H1 (cell line): ENCODE data around the gene AADACL2. TPM values are rescaled to one million over a fixed set of nuclear protein-coding genes. Genes with fewer than 3 reads are reported as not detected.

Experiments
- CTCF ChIA-PET: fragments of 300-600 bp; sonication (Branson Sonifier 250); formaldehyde crosslinking; loops from one replicate; lab custom pipeline; 2021; ENCODE audit not compliant: partially characterized antibody; lab: Charles Lee
- POLR2A ChIA-PET: fragments of 300-600 bp; sonication (Branson Sonifier 250); formaldehyde crosslinking; loops from one replicate; lab custom pipeline; 2021; ENCODE audit warnings: inconsistent platforms; ENCODE audit not compliant: partially characterized antibody; lab: Charles Lee
- DNase-seq, 2 experiments: peaks; one replicate each; pipeline versions ENCODE4 v3.0.0 to v3.0.0-alpha.2; 2010 to 2022; ENCODE audit warnings: low spot score in 2 of 2, low read depth in 1 of 2, mixed read lengths in 1 of 2
- FAIRE-seq: peaks from 2 replicates; lab custom pipeline; 2011; peaks lifted over from hg19 to GRCh38; lab: Jason Lieb, UNC
- H2AFZ ChIP-seq: 2 replicates; pipeline ENCODE4 v1.8.1; 2012; ENCODE audit warnings: low read length, inconsistent platforms
- H2AK5ac ChIP-seq: 2 replicates; pipeline ENCODE4 v1.6.1; 2013; ENCODE audit warnings: low read depth, low read length
- H2BK120ac ChIP-seq: replicated peaks from 2 replicates; pipeline ENCODE3; 2013; ENCODE audit warnings: low read depth, low read length, inconsistent platforms
- H2BK12ac ChIP-seq: 2 replicates; pipeline ENCODE4 v1.6.1; 2013; ENCODE audit warnings: low read depth, low read length
- H2BK15ac ChIP-seq: 2 replicates; pipeline ENCODE4 v1.6.1; 2013; ENCODE audit warnings: low read length
- H2BK20ac ChIP-seq: 2 replicates; pipeline ENCODE4 v1.6.1; 2013; ENCODE audit warnings: low read length
- H2BK5ac ChIP-seq: 2 replicates; pipeline ENCODE4 v1.6.1; 2013; ENCODE audit warnings: low read depth, low read length
- H3K14ac ChIP-seq: 2 replicates; pipeline ENCODE4 v1.6.1; 2013; ENCODE audit warnings: inconsistent platforms; ENCODE audit not compliant: insufficient read length
- H3K18ac ChIP-seq: 2 replicates; pipeline ENCODE4 v1.6.1; 2013; ENCODE audit warnings: low read length; ENCODE audit errors: extremely low read depth
- H3K23ac ChIP-seq: 2 replicates; pipeline ENCODE4 v1.6.1; 2013; ENCODE audit warnings: inconsistent platforms; ENCODE audit not compliant: insufficient read length
- H3K23me2 ChIP-seq: 2 replicates; pipeline ENCODE4 v1.6.1; 2013; ENCODE audit warnings: low read depth, low read length
- H3K27ac ChIP-seq: 2 replicates; pipeline ENCODE4 v1.6.1; 2011; ENCODE audit warnings: low read depth, low read length, inconsistent platforms
- H3K27me3 ChIP-seq, 4 experiments: replicated peaks in 1 of 4; 1 replicate in 1 of 4; 2 replicates in 3 of 4; pipeline versions ENCODE4 v1.6.1 to v1.8.1; 2011 to 2013; ENCODE audit warnings: low read length in 3 of 4, mild to moderate bottlenecking in 3 of 4, inconsistent platforms in 2 of 4, mixed read lengths in 2 of 4, moderate library complexity in 1 of 4; ENCODE audit not compliant: control insufficient read depth in 3 of 4, insufficient read depth in 3 of 4; ENCODE audit errors: extremely low read depth in 1 of 4
- H3K36me3 ChIP-seq, 4 experiments: 2 replicates each; pipeline versions ENCODE4 v1.6.1 to v1.8.1; 2011 to 2013; ENCODE audit warnings: mild to moderate bottlenecking in 4 of 4, low read length in 3 of 4, moderate library complexity in 2 of 4, control low read depth in 1 of 4, inconsistent platforms in 1 of 4; ENCODE audit not compliant: insufficient read depth in 4 of 4, control insufficient read depth in 2 of 4
- H3K4ac ChIP-seq: replicated peaks from 2 replicates; pipeline ENCODE3; 2013; ENCODE audit warnings: low read length, low read depth, mixed read lengths, inconsistent platforms; ENCODE audit not compliant: insufficient read length
- H3K4me1 ChIP-seq, 4 experiments: replicated peaks in 1 of 4; 1 replicate in 1 of 4; 2 replicates in 3 of 4; pipeline versions ENCODE4 v1.6.1 to v1.8.1; 2011 to 2013; ENCODE audit warnings: low read length in 3 of 4, inconsistent platforms in 2 of 4, mixed read lengths in 1 of 4; ENCODE audit not compliant: insufficient read depth in 4 of 4, control insufficient read depth in 3 of 4
- H3K4me2 ChIP-seq, 2 experiments: 2 replicates each; pipeline versions ENCODE4 v1.6.1 to v1.8.1; 2011 to 2013; ENCODE audit warnings: low read depth in 2 of 2, low read length in 2 of 2, control low read depth in 1 of 2, inconsistent platforms in 1 of 2, mild to moderate bottlenecking in 1 of 2; ENCODE audit not compliant: insufficient read depth in 1 of 2
- H3K4me3 ChIP-seq, 4 experiments: fragments of 200-600, 300-600 bp in 1 of 4; sonication (generic), shearing (Covaris generic), sonication (Bioruptor Twin) in 1 of 4; 2 replicates each; pipeline versions ENCODE4 v1.5.1 to v1.8.1; 2011 to 2016; ENCODE audit warnings: low read length in 4 of 4, low read depth in 3 of 4, control low read depth in 2 of 4, inconsistent platforms in 2 of 4, mild to moderate bottlenecking in 2 of 4, mixed read lengths in 1 of 4, moderate library complexity in 1 of 4; ENCODE audit not compliant: insufficient read depth in 2 of 4; ENCODE audit errors: extremely low read depth in 1 of 4
- H3K56ac ChIP-seq: replicated peaks from 2 replicates; pipeline ENCODE3; 2013; ENCODE audit warnings: low read depth, mild to moderate bottlenecking, mixed read lengths, low read length, inconsistent platforms; ENCODE audit not compliant: insufficient read length
- H3K79me1 ChIP-seq: 2 replicates; pipeline ENCODE4 v1.6.1; 2013; ENCODE audit warnings: low read depth, low read length, control low read depth
- H3K79me2 ChIP-seq, 2 experiments: 2 replicates each; pipeline versions ENCODE4 v1.6.1 to v1.8.1; 2012 to 2013; ENCODE audit warnings: low read length in 2 of 2, mild to moderate bottlenecking in 2 of 2, inconsistent platforms in 1 of 2; ENCODE audit not compliant: insufficient read depth in 2 of 2, control insufficient read depth in 1 of 2
- H3K9ac ChIP-seq, 4 experiments: replicated peaks in 1 of 4; 1 replicate in 1 of 4; 2 replicates in 3 of 4; pipeline versions ENCODE4 v1.6.1 to v1.8.1; 2011 to 2013; ENCODE audit warnings: low read depth in 3 of 4, low read length in 3 of 4, control low read depth in 2 of 4, mild to moderate bottlenecking in 2 of 4, moderate library complexity in 2 of 4, inconsistent platforms in 1 of 4; ENCODE audit errors: extremely low read depth in 1 of 4
- H3K9me3 ChIP-seq, 2 experiments: 2 replicates each; pipeline versions ENCODE4 v1.6.1 to v1.8.1; 2012 to 2013; ENCODE audit warnings: mild to moderate bottlenecking in 2 of 2, moderate library complexity in 2 of 2, control low read depth in 1 of 2, inconsistent platforms in 1 of 2, low read depth in 1 of 2, low read length in 1 of 2, mixed read lengths in 1 of 2; ENCODE audit not compliant: insufficient read depth in 2 of 2
- H4K20me1 ChIP-seq, 2 experiments: replicated peaks in 1 of 2; 2 replicates each; pipeline versions ENCODE3 to v1.8.1; 2011 to 2013; ENCODE audit warnings: inconsistent platforms in 2 of 2, low read length in 2 of 2, mild to moderate bottlenecking in 1 of 2; ENCODE audit not compliant: insufficient read depth in 2 of 2, control insufficient read depth in 1 of 2
- H4K5ac ChIP-seq: 2 replicates; pipeline ENCODE4 v1.6.1; 2013; ENCODE audit warnings: low read length, low read depth, mixed read lengths, inconsistent platforms; ENCODE audit not compliant: insufficient read length
- H4K8ac ChIP-seq: 2 replicates; pipeline ENCODE4 v1.8.0; 2013; ENCODE audit warnings: mild to moderate bottlenecking, moderate library complexity, low read length, inconsistent platforms; ENCODE audit not compliant: insufficient read depth; ENCODE audit errors: extremely low read depth
- H4K91ac ChIP-seq: replicated peaks from 2 replicates; pipeline ENCODE3; 2013; ENCODE audit warnings: low read length, mixed read lengths, inconsistent platforms; ENCODE audit not compliant: insufficient read length
- CEBPB ChIP-seq: IDR thresholded peaks from 2 replicates; pipeline ENCODE4 v1.6.1; 2012; ENCODE audit warnings: low read depth, low read length
- GABPA ChIP-seq: IDR thresholded peaks from 2 replicates; pipeline ENCODE4 v1.6.1; 2011; ENCODE audit warnings: mild to moderate bottlenecking, low read length, moderate library complexity, borderline replicate concordance; ENCODE audit not compliant: insufficient read depth
- JUN ChIP-seq: IDR thresholded peaks from 2 replicates; pipeline ENCODE4 v1.6.1; 2011; ENCODE audit warnings: low read depth, mild to moderate bottlenecking, improper control_type of control experiment, low read length
- PHF8 ChIP-seq: fragments of 200-600 bp; sonication (generic); conservative IDR thresholded peaks from 2 replicates; pipeline ENCODE4 v1.7.1; 2012; ENCODE audit warnings: low read depth, mild to moderate bottlenecking, inconsistent platforms, low read length, moderate library complexity
- RNF2 ChIP-seq: fragments of 200-900, 300-1000 bp; sonication (generic); IDR thresholded peaks from 2 replicates; pipeline ENCODE4 v1.7.1; 2016; ENCODE audit warnings: borderline replicate concordance, low read depth, mild to moderate bottlenecking, antibody characterized with exemption, low read length; ENCODE audit not compliant: poor library complexity, severe bottlenecking; ENCODE audit errors: missing control alignments
- RXRA ChIP-seq: IDR thresholded peaks from 2 replicates; pipeline ENCODE4 v1.6.1; 2011; ENCODE audit warnings: low read depth, mild to moderate bottlenecking, low read length, moderate library complexity; ENCODE audit not compliant: insufficient read depth
- SIN3A ChIP-seq, 2 experiments: IDR thresholded peaks in 1 of 2; conservative IDR thresholded peaks in 1 of 2; 2 replicates each; pipeline ENCODE4 v1.6.1; 2011 to 2012; ENCODE audit warnings: low read length in 2 of 2, improper control_type of control experiment in 1 of 2, low read depth in 1 of 2, mild to moderate bottlenecking in 1 of 2
- SP2 ChIP-seq: IDR thresholded peaks from 2 replicates; pipeline ENCODE4 v1.6.1; 2012; ENCODE audit warnings: mild to moderate bottlenecking, low read length, inconsistent platforms
- SUZ12 ChIP-seq: fragments of 200-600 bp; sonication (generic); IDR thresholded peaks from 2 replicates; pipeline ENCODE4 v1.6.1; 2012; ENCODE audit warnings: mild to moderate bottlenecking, inconsistent platforms, low read length, moderate library complexity, mixed read lengths
- TAF1 ChIP-seq: IDR thresholded peaks from 2 replicates; pipeline ENCODE4 v1.6.1; 2011; ENCODE audit warnings: mild to moderate bottlenecking, low read depth, low read length
- TBP ChIP-seq: IDR thresholded peaks from 2 replicates; pipeline ENCODE4 v1.6.1; 2011; ENCODE audit warnings: low read depth, low read length, improper control_type of control experiment
- WGBS, 2 experiments: shearing (Covaris generic) in 1 of 2; methylation state at CpG; one replicate each; pipeline versions ENCODE4 v1.1.6 to v1.1.7; 2013 to 2015; ENCODE audit warnings: low lambda C conversion rate in 2 of 2, mixed read lengths in 2 of 2, inconsistent platforms in 1 of 2, low coverage in 1 of 2, missing lambda C conversion rate in 1 of 2; ENCODE audit not compliant: insufficient replicate concordance in 2 of 2, insufficient coverage in 1 of 2, insufficient read length in 1 of 2; ENCODE audit errors: extremely low coverage in 1 of 2, missing lambda C conversion rate in 1 of 2; 5-methylcytosine and 5-hydroxymethylcytosine counted together
- polyA plus RNA-seq, 7 experiments: library from polyadenylated mRNA; depleted of rRNA in 3 of 7; stranded (reverse) in 5 of 7; unstranded in 2 of 7; fragments of >200 nt in 5 of 7; fragments of 200-250 nt in 2 of 7; gene quantifications; 1 replicate in 5 of 7; 2 replicates in 1 of 7; 4 replicates in 1 of 7; pipeline versions ENCODE4 v1.2.1 to v1.2.3, GENCODE V29; 2011 to 2013; ENCODE audit warnings: missing spikeins in 2 of 7, mixed read lengths in 2 of 7
- total RNA-seq: library from RNA; stranded (reverse); fragmentation: NEBNext Ultra II Directional; extraction: Animal tissue kit (Norgen Biotek cat#: 25700); gene quantifications from 2 replicates; pipeline ENCODE4 v1.2.1, GENCODE V29; 2021
- TF ChIP-seq, protein P1 (sequence below): IDR thresholded peaks from 2 replicates; pipeline ENCODE4 v1.6.1; 2011; ENCODE audit warnings: low read depth, mild to moderate bottlenecking, low read length; ENCODE audit not compliant: insufficient read depth
- TF ChIP-seq, protein P2 (sequence below): IDR thresholded peaks from 2 replicates; pipeline ENCODE4 v1.6.1; 2012; ENCODE audit warnings: inconsistent platforms

Gene AADACL2
- total and polyA plus RNA-seq, 2 of the 8 experiments (the other 6 are each of a cell fraction or from before 2014, with no cell fraction given): not detected

DNA sequence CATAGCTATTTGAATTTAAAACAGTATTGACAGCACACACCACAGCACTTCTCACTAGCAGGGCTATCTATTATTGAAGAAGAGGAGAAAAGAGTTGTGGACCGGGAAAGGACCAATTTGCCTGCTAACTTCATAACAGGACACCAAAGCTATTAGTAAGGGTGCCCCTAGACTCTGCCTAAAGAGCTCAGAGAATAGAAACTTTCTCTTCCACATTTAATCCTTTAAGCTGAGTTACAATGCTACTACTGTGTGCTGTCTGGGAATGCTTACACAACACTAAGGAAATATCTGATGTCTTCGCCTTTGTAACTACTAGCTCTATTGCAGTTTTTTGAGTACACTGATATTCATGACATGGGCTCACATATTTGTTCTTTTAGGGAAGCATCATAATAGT, 66.7 kb downstream of the AADACL2 start:
- Histone ChIP-seq H3K27me3 (no peaks in the 10 kb centered on the region), H3K56ac (no peak overlapping the region), H3K18ac (no peak overlapping the region), H3K23ac (no peak overlapping the region), H3K9ac (no peak overlapping the region), H3K9me3 (no peaks in the 10 kb centered on the region), H4K5ac (no peak overlapping the region), H3K4ac (no peak overlapping the region), H3K14ac (no peak overlapping the region), H3K4me1 (no peaks in the 10 kb centered on the region), H2BK5ac (no peak overlapping the region), H3K23me2 (no peaks in the 10 kb centered on the region), H4K20me1 (no peaks in the 10 kb centered on the region), H2AFZ (peak overlapping the region; percentile 10; the same call in 1 of the 2 replicates), H2BK120ac (no peak overlapping the region), H3K36me3 (no peaks in the 10 kb centered on the region), H3K79me1 (no peaks in the 10 kb centered on the region), H4K91ac (no peak overlapping the region), H2BK15ac (no peak overlapping the region), H4K8ac (no peak overlapping the region), H2BK20ac (no peak overlapping the region), H3K4me3 (no peak overlapping the region), H2AK5ac (no peak overlapping the region), H2BK12ac (no peak overlapping the region), H3K27ac (no peak overlapping the region), H3K79me2 (no peaks in the 10 kb centered on the region), H3K4me2 (no peak overlapping the region)
- CTCF ChIA-PET: interaction anchor here (1.1 to 1.4 kb wide), 2 partner anchors 125 to 363 kb away, joined by 4 to 5 read pairs; no protein-coding TSS in a partner anchor
- POLR2A ChIA-PET: no interaction called here
- no peak for DNase-seq
- WGBS, 2 experiments: 66% methylated on average over 2 of the region's 2 CpGs; no CpG with 5 or more reads in 1 of the 2 experiments
- no peak for FAIRE-seq
- TF ChIP-seq SP2 (no peak), GABPA (no peak), PHF8 (no peak), RNF2 (no peak), TBP (no peak), TAF1 (no peak), RXRA (no peak), SIN3A (conservative IDR thresholded peaks at IDR 0.05 in 1 of 2, IDR thresholded peaks at IDR 0.05 in 1 of 2; ENCODE audit: low read depth in 1 of 2, low read length in 2 of 2) (no peak), JUN (no peak), SUZ12 (no peak), CEBPB (no peak)
- TF ChIP-seq, protein P1, sequence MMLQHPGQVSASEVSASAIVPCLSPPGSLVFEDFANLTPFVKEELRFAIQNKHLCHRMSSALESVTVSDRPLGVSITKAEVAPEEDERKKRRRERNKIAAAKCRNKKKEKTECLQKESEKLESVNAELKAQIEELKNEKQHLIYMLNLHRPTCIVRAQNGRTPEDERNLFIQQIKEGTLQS: no peak
- TF ChIP-seq, protein P2, sequence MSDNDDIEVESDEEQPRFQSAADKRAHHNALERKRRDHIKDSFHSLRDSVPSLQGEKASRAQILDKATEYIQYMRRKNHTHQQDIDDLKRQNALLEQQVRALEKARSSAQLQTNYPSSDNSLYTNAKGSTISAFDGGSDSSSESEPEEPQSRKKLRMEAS: no peak
